HG02973 (cell line): Measurements from ENCODE around the gene TMEM135.
A peak's percentile ranks its signal among the peaks of the same experiment; 100 is the strongest.

ENCODE experiments used
- ATAC-seq: cut with Tn5 transposase; IDR thresholded peaks from one replicate; pipeline ENCODE4 v1.9.1; 2021; ENCODE audit warnings: moderate library complexity; ENCODE audit not compliant: unreplicated experiment

Gene TMEM135

GRCh38 chr11:87298155-87298554, 260.4 kb downstream of the TMEM135 start:
- no peak for ATAC-seq

DNA sequence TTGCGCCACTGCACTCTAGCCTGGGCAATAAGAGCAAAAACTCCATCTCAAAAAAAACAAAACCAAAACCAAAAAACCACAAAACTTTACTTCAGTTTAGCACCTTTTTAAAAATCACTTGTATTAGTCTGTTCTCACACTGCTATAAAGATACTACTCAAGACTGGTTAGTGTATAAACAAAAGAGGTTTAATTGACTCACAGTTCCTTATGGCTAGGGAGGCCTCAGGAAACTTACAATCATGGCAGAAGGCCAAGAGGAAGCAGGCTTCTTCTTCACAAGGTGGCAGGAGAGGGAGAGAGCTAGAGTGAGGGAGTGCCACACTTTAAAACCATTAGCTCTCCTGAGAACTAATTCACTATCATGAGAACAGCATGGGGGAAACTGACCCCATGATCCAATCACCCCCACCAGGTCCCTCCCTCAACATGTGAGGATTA, 261.3 kb downstream of the TMEM135 start:
- ATAC-seq, result no peak

- peak; percentile 81 for ATAC-seq
Observed at GRCh38 chr11:87300640-87301380, 263.1 kb downstream of the TMEM135 start.

GRCh38 chr11:87301785-87302540, 264.2 kb downstream of the TMEM135 start:
- no peak for ATAC-seq

GRCh38 chr11:87304412-87304811, 266.7 kb downstream of the TMEM135 start:
- ATAC-seq, result no peak

GRCh38 chr11:87306262-87306851, 268.6 kb downstream of the TMEM135 start:
- ATAC-seq, result no peak

DNA sequence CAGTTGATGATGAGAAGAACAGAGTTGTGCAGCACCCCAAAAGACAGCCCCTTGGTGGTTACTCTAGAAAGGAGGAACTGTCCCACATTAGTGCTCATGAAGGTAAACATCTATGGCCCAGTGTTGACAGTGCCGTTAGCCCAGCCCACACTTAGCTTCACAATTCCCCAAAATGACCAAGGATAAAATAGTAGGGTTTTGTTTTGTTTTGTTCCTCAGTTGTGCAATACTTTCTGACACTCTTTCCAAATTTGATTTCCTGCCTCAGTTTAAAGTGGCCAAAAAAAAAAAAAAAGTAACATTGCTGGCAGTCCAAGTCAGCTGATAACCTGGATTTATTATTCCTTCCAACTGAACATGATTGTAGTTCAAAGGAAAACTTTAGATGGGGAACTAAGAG, 269.4 kb downstream of the TMEM135 start:
- no peak for ATAC-seq

GRCh38 chr11:87315229-87315628, 277.5 kb downstream of the TMEM135 start:
- ATAC-seq, result no peak

- no peak for ATAC-seq
Observed at GRCh38 chr11:87316491-87316890, 278.8 kb downstream of the TMEM135 start.

- ATAC-seq, result no peak
Observed at GRCh38 chr11:87317441-87317840, 279.7 kb downstream of the TMEM135 start.

DNA sequence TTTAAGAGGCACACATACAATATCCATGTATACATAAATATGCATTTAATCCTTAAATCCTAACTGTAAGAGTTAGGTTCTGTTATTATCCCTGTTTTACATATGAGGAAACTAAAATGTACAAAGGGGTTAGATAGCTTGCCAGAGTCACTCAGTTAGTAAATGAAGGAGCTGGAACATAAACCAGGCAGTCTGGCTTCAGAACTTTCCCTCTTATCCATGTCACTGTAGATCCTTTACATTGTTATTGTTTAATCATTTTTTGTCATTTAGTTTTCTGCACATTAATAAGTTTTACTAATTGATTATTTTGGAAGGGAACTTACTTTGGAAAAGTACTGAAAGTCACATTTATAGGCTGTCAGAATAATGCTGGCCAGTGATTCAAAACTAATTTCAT, 282.4 kb downstream of the TMEM135 start:
- no peak for ATAC-seq

DNA sequence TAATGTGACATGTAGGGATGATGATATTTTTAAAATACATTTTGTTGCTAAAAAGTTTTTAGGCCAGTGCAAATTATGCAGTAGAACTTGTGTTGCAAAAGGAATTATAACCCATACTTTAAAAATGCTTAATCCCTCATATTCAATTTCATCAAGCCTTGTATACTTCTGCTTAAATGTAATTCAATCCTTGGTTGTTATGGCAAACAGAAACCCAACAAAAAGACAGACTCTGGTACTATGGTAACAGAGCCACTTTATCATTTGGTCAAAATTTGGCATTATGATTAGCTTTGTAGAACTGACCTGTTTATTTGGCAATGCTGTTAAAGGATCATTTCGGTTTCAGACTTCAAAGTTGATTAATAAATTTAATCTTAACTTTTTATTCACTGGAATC, 284.8 kb downstream of the TMEM135 start:
- no peak for ATAC-seq

GRCh38 chr11:87323899-87324298, 286.2 kb downstream of the TMEM135 start:
- no peak for ATAC-seq

GRCh38 chr11:87324817-87325489, 287.2 kb downstream of the TMEM135 start:
- ATAC-seq, result no peak

- no peak for ATAC-seq
Observed at GRCh38 chr11:87325490-87325872, 287.7 kb downstream of the TMEM135 start.

DNA sequence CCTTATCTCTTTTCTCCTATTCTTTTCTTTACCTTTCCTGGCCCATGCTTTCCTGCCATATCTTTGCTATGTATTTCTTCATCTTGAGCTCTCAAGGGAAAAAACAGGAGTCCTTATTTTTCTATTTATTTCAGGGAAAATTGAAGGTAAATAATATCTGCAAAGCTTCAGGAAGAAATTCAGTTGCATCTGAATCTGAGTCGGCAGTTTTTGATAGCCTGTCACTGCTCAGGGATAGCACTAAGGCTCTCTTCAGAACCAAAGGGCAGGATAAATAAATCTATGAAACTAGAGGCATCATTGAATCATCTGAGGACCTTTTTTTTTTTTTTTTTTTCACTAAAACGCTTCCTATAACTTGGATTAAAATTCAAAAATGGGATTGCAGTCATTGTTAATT, 288.9 kb downstream of the TMEM135 start:
- no peak for ATAC-seq

- no peak for ATAC-seq
Observed at GRCh38 chr11:87329172-87329571, 291.4 kb downstream of the TMEM135 start.

- ATAC-seq, result no peak
Observed at GRCh38 chr11:87330187-87330601, 292.5 kb downstream of the TMEM135 start.

DNA sequence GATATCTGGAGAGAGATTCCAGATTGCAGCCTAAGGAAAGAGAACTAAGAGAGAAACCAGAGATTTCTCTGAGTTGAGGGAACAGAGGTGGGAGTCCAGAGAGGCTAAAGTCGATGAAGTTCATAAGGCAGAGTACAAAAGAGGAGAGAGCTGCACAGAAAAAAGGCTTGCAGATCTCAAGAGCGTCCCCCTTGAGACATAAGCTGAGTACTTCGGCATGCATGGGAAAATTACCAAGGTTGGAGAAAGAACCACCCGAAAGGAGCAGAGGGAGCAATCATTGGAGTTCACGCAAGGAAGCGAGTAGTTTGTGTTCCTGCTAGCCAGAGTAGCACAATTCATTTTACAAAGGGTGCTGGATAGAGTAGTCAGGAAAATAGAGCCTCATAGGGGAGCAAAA, 293.5 kb downstream of the TMEM135 start:
- ATAC-seq, result no peak

DNA sequence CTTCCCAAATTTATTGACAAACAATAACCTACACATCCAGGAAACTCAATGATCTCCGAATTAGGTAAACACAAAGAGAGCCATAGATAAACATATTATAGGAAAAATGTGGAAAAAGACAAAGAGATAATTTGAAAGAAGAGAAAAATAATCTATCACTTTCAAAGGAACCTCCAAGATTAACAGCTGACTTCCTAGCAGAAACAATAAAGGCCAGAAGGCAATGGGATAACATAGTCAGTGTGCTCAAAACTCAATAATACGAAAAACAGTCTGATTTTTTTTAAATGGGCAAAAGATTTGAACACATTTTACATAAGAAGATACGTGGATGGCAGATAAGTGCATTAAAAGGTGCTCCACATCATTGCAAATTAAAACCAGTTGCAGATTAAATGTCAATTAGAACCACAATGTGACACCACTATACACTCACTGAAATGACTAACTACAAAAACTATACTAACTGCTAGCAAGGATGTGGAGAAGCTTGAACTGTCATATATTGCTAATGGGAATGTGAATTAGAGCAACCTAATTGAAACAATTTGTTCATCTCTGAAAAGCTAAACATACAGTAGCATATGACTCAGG, 300.4 kb downstream of the TMEM135 start:
- no peak for ATAC-seq

DNA sequence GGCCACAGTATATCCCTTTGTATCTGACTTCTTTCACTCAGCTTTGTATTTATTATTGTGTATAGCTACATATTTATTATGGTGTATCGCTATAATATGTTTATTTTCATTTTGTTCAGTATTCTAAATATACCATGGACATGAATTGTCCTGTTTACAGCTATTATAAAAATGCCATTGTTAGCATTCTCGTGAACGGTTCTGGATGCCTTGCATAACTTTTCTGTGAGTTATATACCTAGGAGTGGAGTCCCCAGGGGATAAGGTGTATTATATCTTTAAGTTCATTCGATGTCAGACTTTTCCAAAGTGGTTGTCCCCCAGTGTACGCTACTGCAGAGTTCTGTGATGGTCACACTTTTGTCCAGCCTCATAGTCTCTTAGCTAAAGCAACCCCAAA, 301.7 kb downstream of the TMEM135 start:
- ATAC-seq, result no peak
